ENCODE data around the gene PPP1R12B.
"Not testable (repeated sequence)": the region's sequence is repeated elsewhere in the genome, so short reads cannot be mapped to it uniquely, and the experiment has no call there.

The PPP1R12B gene

GRCh38 chr1:202361701-202362100 lies 13.2 kb downstream of the PPP1R12B start:
- Histone ChIP-seq H3K4me3 (ENCODE audit: low read depth in 1 of 2, low read length in 1 of 2) (no peak overlapping the region), H3K27me3 (no peaks in the 10 kb centered on the region), H3K9me3 (no peaks in the 10 kb centered on the region), H3K27ac (no peak overlapping the region), H3K36me3 (no peaks in the 10 kb centered on the region), H3K4me1 (ENCODE audit: control insufficient read depth in 1 of 2, insufficient read depth in 1 of 2, low read depth in 1 of 2, low read length in 1 of 2) (peaks cover 7 to 15% of the 10 kb centered on the region in 2 experiments)
- no peak for TF ChIP-seq CTCF (IDR thresholded peaks at IDR 0.05)

GRCh38 chr1:202362212-202362611 lies 13.7 kb downstream of the PPP1R12B start:
- H3K9me3 ChIP-seq: no peaks in the 10 kb centered on the region
- H3K27ac ChIP-seq: no peak overlapping the region
- no peaks in the 10 kb centered on the region for H3K27me3 ChIP-seq
- TF ChIP-seq CTCF (IDR thresholded peaks at IDR 0.05): no peak
- H3K4me3 ChIP-seq (ENCODE audit: low read depth in 1 of 2, low read length in 1 of 2): no peak overlapping the region
- no peaks in the 10 kb centered on the region for H3K36me3 ChIP-seq
- H3K4me1 ChIP-seq (ENCODE audit: control insufficient read depth in 1 of 2, insufficient read depth in 1 of 2, low read depth in 1 of 2, low read length in 1 of 2): peaks cover 7 to 15% of the 10 kb centered on the region in 2 experiments

GRCh38 chr1:202365092-202365815 lies 16.8 kb downstream of the PPP1R12B start:
- Histone ChIP-seq H3K27me3 (no peaks in the 10 kb centered on the region), H3K4me1 (ENCODE audit: control insufficient read depth in 1 of 2, insufficient read depth in 1 of 2, low read depth in 1 of 2, low read length in 1 of 2) (peaks cover 7 to 15% of the 10 kb centered on the region in 2 experiments), H3K27ac (no peak overlapping the region), H3K36me3 (no peaks in the 10 kb centered on the region), H3K9me3 (no peaks in the 10 kb centered on the region), H3K4me3 (ENCODE audit: low read depth in 1 of 2, low read length in 1 of 2) (no peak overlapping the region)
- TF ChIP-seq CTCF (IDR thresholded peaks at IDR 0.05): no peak

- no peak for TF ChIP-seq CTCF (IDR thresholded peaks at IDR 0.05)
These were observed 18.8 kb downstream of the PPP1R12B start for GRCh38 chr1:202367271-202367670.

GRCh38 chr1:202370906-202371305 lies 22.4 kb downstream of the PPP1R12B start:
- H3K9me3 ChIP-seq; H3K27ac ChIP-seq; H3K27me3 ChIP-seq; H3K36me3 ChIP-seq; H3K4me3 ChIP-seq (ENCODE audit: low read depth in 1 of 2, low read length in 1 of 2): not testable (repeated sequence)
- peaks cover 10 to 19% of the 10 kb centered on the region in 2 experiments for H3K4me1 ChIP-seq (ENCODE audit: control insufficient read depth in 1 of 2, insufficient read depth in 1 of 2, low read depth in 1 of 2, low read length in 1 of 2)

More at GRCh38 chr1:202367271-202367670, 18.8 kb downstream of the PPP1R12B start:
- no peak overlapping the region for H3K27ac ChIP-seq
- no peaks in the 10 kb centered on the region for H3K9me3 ChIP-seq
- no peak overlapping the region for H3K4me3 ChIP-seq (ENCODE audit: low read depth in 1 of 2, low read length in 1 of 2)
- H3K36me3 ChIP-seq: no peaks in the 10 kb centered on the region
- H3K27me3 ChIP-seq: no peaks in the 10 kb centered on the region
- peaks cover 7 to 15% of the 10 kb centered on the region in 2 experiments for H3K4me1 ChIP-seq (ENCODE audit: control insufficient read depth in 1 of 2, insufficient read depth in 1 of 2, low read depth in 1 of 2, low read length in 1 of 2)

GRCh38 chr1:202374099-202374498 lies 25.6 kb downstream of the PPP1R12B start:
- H3K27me3 ChIP-seq: no peaks in the 10 kb centered on the region
- H3K4me3 ChIP-seq (ENCODE audit: low read depth in 1 of 2, low read length in 1 of 2): no peak overlapping the region
- no peak overlapping the region for H3K27ac ChIP-seq
- no peaks in the 10 kb centered on the region for H3K36me3 ChIP-seq
- no peaks in the 10 kb centered on the region for H3K9me3 ChIP-seq
- TF ChIP-seq CTCF (IDR thresholded peaks at IDR 0.05): no peak
- H3K4me1 ChIP-seq (ENCODE audit: control insufficient read depth in 1 of 2, insufficient read depth in 1 of 2, low read depth in 1 of 2, low read length in 1 of 2): peaks cover 17 to 28% of the 10 kb centered on the region in 2 experiments

- not testable (repeated sequence) for H3K27me3 ChIP-seq; H3K4me3 ChIP-seq (ENCODE audit: low read depth in 1 of 2, low read length in 1 of 2); H3K9me3 ChIP-seq; H3K36me3 ChIP-seq
- peak overlapping the region; percentile 65 for H3K27ac ChIP-seq
- peaks cover 17 to 28% of the 10 kb centered on the region in 2 experiments for H3K4me1 ChIP-seq (ENCODE audit: control insufficient read depth in 1 of 2, insufficient read depth in 1 of 2, low read depth in 1 of 2, low read length in 1 of 2)
These were observed 26.7 kb downstream of the PPP1R12B start for GRCh38 chr1:202375175-202375574.
